HEK293T (cell line): ENCODE measurements around the gene LRP1-AS.

Experiments used
- CTCF ChIA-PET: fragments of 350-600 bp; formaldehyde crosslinking; extraction: SDS; loops from one replicate; lab custom pipeline; 2021; ENCODE audit warnings: antibody characterized with exemption, inconsistent platforms; lab: Yijun Ruan, JAX
- POLR2A ChIA-PET: fragments of 350-600 bp; formaldehyde crosslinking; extraction: SDS; loops from one replicate; lab custom pipeline; 2020; ENCODE audit warnings: antibody characterized with exemption, inconsistent platforms; lab: Yijun Ruan, JAX
- DNase-seq: peaks from one replicate; pipeline ENCODE4 v3.0.0; 2012; ENCODE audit warnings: mixed read lengths; ENCODE audit errors: extremely low spot score
- ARNT ChIP-seq: fragments of 450-650 bp; IDR thresholded peaks from 2 replicates; pipeline ENCODE4 v1.6.1; 2017; ENCODE audit warnings: mild to moderate bottlenecking
- BHLHE40 ChIP-seq: fragments of 450-650 bp; IDR thresholded peaks from 2 replicates; pipeline ENCODE4 v1.6.1; 2016; ENCODE audit warnings: mild to moderate bottlenecking, moderate library complexity, borderline replicate concordance
- CTBP1 ChIP-seq: fragments of 450-650 bp; IDR thresholded peaks from 2 replicates; pipeline ENCODE4 v1.6.1; 2016; ENCODE audit warnings: borderline replicate concordance
- ELF4 ChIP-seq: fragments of 450-650 bp; IDR thresholded peaks from 2 replicates; pipeline ENCODE4 v1.6.1; 2017; ENCODE audit warnings: antibody characterized with exemption
- FOXA1 ChIP-seq: fragments of 450-650 bp; IDR thresholded peaks from 2 replicates; pipeline ENCODE4 v1.6.1; 2016; ENCODE audit warnings: mild to moderate bottlenecking
- FOXK2 ChIP-seq: fragments of 450-650 bp; IDR thresholded peaks from 2 replicates; pipeline ENCODE4 v1.6.1; 2016; ENCODE audit warnings: mild to moderate bottlenecking
- FOXM1 ChIP-seq: fragments of 450-650 bp; IDR thresholded peaks from 2 replicates; pipeline ENCODE4 v1.6.1; 2017; ENCODE audit warnings: mild to moderate bottlenecking, borderline replicate concordance
- HDGF ChIP-seq: fragments of 450-650 bp; IDR thresholded peaks from 2 replicates; pipeline ENCODE4 v1.6.1; 2017; ENCODE audit warnings: antibody characterized with exemption, borderline replicate concordance
- L3MBTL2 ChIP-seq: fragments of 450-650 bp; conservative IDR thresholded peaks from 2 replicates; pipeline ENCODE4 v1.6.1; 2016; ENCODE audit warnings: mild to moderate bottlenecking
- LEF1 ChIP-seq: fragments of 450-650 bp; IDR thresholded peaks from 2 replicates; pipeline ENCODE4 v1.6.1; 2017; ENCODE audit warnings: mild to moderate bottlenecking, borderline replicate concordance
- NFRKB ChIP-seq: fragments of 450-650 bp; IDR thresholded peaks from 2 replicates; pipeline ENCODE4 v1.6.1; 2016; ENCODE audit warnings: mild to moderate bottlenecking, moderate library complexity
- SP1 ChIP-seq: fragments of 450-650 bp; IDR thresholded peaks from 2 replicates; pipeline ENCODE4 v1.6.1; 2017
- SUZ12 ChIP-seq: fragments of 450-650 bp; IDR thresholded peaks from 2 replicates; pipeline ENCODE4 v1.6.1; 2016; ENCODE audit warnings: mild to moderate bottlenecking
- TARDBP ChIP-seq: fragments of 450-650 bp; IDR thresholded peaks from 2 replicates; pipeline ENCODE4 v1.6.1; 2016
- ZNF384 ChIP-seq: fragments of 450-650 bp; IDR thresholded peaks from 2 replicates; pipeline ENCODE4 v1.6.1; 2016
- TF ChIP-seq, protein P1 (sequence below): fragments of 450-650 bp; IDR thresholded peaks from 2 replicates; pipeline ENCODE4 v1.6.1; 2016

The LRP1-AS gene

DNA sequence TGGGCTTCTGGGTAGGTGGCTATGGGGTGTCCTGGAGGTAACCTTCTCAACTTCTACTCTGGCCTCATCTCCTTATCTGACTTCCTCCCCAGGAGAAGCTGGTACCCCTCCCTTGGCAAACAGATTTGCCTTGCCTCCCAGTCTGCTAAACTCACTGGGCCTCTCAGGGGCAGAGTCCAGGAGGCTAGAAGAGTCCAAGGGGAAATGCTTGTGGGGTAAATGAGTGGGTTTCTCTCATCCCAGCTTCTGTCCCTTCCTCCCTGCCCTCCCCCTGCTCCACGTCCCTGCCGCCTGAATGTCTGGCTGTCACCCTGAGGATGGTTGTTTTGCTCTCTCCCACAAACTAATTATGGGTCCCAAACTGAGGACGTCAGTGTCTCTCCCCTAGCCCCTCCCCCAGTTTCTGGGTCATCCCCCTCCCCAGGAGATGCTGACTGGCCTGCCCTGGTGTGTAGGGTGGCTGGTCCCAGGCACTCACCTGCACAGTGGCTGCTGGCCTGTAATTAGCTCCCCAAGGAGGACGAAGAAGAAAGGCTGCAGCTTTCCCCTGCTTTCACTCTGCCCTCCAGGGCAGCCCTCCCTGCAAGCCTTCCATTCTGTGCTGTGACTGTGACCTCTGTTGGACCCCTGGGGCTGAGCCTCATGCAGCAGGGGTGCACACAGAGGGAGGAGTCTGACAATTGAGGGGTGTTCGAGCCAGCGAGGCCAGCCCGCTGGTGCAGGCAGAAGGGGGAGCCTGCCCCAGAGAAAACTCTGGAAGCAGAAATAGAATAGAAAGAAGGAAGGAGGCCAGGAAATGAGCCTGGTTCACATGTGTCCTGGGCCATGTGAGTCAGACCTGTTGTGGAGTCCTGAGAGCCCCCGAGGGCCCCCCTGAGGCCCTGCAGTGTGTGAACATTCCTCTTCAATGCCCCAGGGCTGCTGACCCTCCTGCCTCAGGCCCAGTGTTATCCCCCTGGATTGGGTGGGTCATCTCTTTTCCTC is at the start of gene LRP1-AS:
Gene LRP1-AS, minus strand, starts transcription at position 659 of the 984 bp plus-strand sequence.
- CTCF ChIA-PET: interaction anchor here (0.6 kb wide), 1 partner anchor 22 kb away, joined by 3 read pairs; no protein-coding TSS in a partner anchor
- DNase-seq: no peak
- TF ChIP-seq NFRKB (no peak), ZNF384 (no peak), BHLHE40 (no peak), ARNT (no peak), L3MBTL2 (no peak), TARDBP (no peak), FOXK2 (no peak), CTBP1 (no peak), FOXA1 (no peak), SUZ12 (no peak), SP1 (no peak), LEF1 (no peak), HDGF (no peak), ELF4 (no peak), FOXM1 (no peak)
- TF ChIP-seq, protein P1, sequence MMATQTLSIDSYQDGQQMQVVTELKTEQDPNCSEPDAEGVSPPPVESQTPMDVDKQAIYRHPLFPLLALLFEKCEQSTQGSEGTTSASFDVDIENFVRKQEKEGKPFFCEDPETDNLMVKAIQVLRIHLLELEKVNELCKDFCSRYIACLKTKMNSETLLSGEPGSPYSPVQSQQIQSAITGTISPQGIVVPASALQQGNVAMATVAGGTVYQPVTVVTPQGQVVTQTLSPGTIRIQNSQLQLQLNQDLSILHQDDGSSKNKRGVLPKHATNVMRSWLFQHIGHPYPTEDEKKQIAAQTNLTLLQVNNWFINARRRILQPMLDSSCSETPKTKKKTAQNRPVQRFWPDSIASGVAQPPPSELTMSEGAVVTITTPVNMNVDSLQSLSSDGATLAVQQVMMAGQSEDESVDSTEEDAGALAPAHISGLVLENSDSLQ: no peak
- POLR2A ChIA-PET: no interaction called here

DNA sequence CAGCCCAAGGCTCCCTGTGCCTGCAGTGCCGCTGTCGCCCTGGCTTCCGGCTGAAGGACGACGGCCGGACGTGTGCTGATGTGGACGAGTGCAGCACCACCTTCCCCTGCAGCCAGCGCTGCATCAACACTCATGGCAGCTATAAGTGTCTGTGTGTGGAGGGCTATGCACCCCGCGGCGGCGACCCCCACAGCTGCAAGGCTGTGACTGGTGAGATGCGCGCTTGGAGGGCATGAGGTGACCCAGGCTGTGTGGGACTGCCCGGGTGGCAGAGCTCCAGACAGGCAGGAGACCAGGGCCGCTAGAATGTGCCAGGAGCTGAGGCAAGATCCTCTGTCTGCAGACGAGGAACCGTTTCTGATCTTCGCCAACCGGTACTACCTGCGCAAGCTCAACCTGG is 49.5 kb upstream of the LRP1-AS start:
- ChIA-PET CTCF (no interaction called here), POLR2A (no interaction called here)
- TF ChIP-seq LEF1: no peak
- no peak for TF ChIP-seq ARNT
- no peak for TF ChIP-seq SP1
- no peak for DNase-seq

DNA sequence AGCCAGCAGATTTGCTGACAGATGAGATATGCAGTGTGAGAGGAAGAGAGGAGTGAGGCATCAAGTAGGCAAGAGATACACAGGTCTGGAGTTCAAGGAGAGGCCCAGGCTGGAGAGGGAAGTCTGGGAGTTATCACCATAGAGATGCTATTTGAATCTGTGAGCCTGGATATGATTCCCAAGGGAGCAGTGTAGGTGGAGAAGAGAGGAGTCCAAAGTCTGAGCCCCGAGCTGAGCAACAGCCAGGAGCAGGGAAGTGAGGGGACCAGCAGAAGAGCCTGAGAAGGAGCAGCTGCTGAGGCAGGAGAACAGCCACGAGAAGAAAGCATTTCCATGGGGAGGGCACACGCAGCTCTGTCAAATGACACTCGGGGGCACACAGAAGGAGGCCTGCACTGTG is 49.0 kb upstream of the LRP1-AS start:
- DNase-seq: no peak
- TF ChIP-seq SP1 (no peak), TARDBP (no peak), L3MBTL2 (no peak), FOXM1 (no peak), SUZ12 (no peak), FOXA1 (no peak), ELF4 (no peak), FOXK2 (no peak), HDGF (no peak), LEF1 (no peak), ARNT (no peak), CTBP1 (no peak), ZNF384 (no peak)
- TF ChIP-seq, protein P1: no peak
- POLR2A ChIA-PET: interaction anchor here (1.0 kb wide), 1 partner anchor 33 kb away, joined by 3 read pairs; the partner anchor contains the start of gene SHMT2
- CTCF ChIA-PET: no interaction called here

DNA sequence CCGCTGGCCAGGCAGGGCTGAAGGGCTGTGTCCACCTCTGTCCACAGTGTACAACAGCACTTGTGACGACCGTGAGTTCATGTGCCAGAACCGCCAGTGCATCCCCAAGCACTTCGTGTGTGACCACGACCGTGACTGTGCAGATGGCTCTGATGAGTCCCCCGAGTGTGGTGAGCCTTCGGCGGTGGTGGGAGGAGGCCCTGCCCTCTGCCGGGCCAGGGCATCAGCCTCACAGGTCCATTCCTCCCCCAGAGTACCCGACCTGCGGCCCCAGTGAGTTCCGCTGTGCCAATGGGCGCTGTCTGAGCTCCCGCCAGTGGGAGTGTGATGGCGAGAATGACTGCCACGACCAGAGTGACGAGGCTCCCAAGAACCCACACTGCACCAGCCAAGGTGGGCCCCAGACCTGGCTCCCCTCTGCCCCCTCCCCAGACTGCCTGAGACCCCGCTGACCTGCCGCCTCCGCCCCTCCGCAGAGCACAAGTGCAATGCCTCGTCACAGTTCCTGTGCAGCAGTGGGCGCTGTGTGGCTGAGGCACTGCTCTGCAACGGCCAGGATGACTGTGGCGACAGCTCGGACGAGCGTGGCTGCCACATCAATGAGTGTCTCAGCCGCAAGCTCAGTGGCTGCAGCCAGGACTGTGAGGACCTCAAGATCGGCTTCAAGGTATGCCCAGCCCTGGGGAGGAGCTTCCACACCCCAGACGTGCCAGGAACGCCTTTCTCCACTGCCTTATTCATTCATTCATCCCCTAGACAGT is 48.4 kb upstream of the LRP1-AS start:
- CTCF ChIA-PET: no interaction called here
- no peak for DNase-seq
- TF ChIP-seq FOXM1 (no peak), BHLHE40 (no peak), CTBP1 (no peak), LEF1 (no peak), FOXA1 (no peak), ELF4 (no peak), L3MBTL2 (no peak), NFRKB (no peak), ARNT (no peak), SUZ12 (no peak), FOXK2 (no peak), SP1 (no peak), ZNF384 (no peak), HDGF (no peak), TARDBP (no peak)
- TF ChIP-seq, protein P1: no peak
- POLR2A ChIA-PET: interaction anchor here (1.0 kb wide), 1 partner anchor 34 kb away, joined by 3 read pairs; the partner anchor contains the start of gene SHMT2

DNA sequence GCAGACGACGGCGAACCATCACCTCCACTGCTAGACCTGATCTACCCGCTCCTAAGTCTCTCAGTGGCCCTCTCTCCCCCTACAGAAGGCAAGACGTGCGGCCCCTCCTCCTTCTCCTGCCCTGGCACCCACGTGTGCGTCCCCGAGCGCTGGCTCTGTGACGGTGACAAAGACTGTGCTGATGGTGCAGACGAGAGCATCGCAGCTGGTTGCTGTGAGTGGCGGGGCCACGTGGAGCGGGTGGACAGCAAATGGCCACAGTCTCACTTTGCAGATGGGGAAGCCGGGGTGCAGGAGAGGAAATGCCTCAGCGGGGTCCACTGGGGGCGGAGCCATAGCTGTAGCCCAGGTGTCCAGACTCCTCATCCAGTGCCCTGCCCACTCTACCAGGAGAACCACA is 47.8 kb upstream of the LRP1-AS start:
- TF ChIP-seq ZNF384 (no peak), SP1 (no peak), SUZ12 (no peak), CTBP1 (no peak)
- TF ChIP-seq, protein P1: no peak
- CTCF ChIA-PET: no interaction called here
- POLR2A ChIA-PET: no interaction called here
- DNase-seq: no peak
